Measurements from ENCODE around the gene ATP13A5.

The ATP13A5 gene

DNA sequence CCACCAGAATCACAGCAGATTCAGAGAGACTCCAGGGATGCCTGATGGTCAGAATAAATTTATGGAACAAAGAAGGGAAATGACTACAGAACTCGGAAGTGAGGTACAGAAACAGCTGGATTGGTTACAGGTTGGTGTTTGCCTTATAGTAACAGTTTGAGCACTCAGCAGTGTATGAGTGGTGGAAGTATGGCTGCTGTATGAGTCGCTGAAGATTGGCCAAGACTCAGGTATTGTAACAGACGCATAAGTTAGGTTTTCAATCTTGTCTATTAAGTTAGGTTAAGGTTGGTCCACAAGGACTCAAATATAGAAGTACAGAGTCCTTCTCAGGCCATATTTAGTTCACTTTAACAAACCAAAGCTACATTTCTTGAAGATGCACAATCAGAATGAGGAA, 33.1 kb downstream of the ATP13A5 start:
- DNase-seq (ENCODE audit: low spot score): no peak

GRCh38 chr3:193344486-193344885, 34.1 kb downstream of the ATP13A5 start:
- no peak for DNase-seq (ENCODE audit: low spot score)

DNA sequence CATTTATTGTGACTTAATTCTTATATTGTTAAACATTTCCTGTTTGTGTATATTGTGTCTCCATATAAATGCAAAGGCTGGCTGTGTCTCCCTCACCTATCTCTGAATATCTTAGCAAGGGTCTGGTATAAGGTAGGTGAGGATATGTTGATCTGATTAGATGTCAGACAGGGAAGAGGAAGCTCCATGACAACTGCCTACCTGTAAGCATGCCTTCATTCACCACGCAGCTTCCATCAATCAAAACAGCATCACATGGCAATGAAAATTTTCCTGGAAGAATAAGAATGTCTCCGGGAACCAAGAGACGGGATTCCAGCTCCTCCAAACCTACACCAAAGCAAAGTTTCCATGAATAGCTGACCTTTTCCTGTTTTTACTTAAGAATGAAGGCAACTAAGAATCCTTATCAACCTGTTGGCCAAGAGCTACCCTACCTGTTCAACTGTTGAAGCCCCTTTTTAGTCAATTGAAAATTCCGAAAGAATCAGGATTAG, 34.8 kb downstream of the ATP13A5 start:
- DNase-seq (ENCODE audit: low spot score): no peak

- DNase-seq (ENCODE audit: low spot score): no peak
These were observed 36.0 kb downstream of the ATP13A5 start for GRCh38 chr3:193342551-193342950.

DNA sequence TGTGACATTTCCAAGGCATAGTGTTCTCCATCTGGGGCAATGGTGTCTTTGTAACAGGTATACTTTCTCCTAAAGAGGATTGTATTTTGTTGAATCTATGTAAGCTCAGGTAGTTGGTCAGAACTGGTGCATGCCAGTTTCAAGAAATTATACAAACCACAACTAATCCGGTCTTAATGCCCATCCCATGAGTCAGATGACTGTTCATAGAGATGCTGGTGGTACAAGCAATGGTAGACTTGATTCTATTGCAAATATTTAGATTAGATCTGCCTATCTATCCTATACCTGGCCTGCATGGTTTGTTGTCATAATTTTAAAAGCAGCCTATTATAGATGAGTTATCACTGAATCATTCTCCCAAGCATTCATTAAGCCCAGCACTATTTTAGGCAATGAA, 43.5 kb downstream of the ATP13A5 start:
- DNase-seq (ENCODE audit: low spot score): no peak

DNA sequence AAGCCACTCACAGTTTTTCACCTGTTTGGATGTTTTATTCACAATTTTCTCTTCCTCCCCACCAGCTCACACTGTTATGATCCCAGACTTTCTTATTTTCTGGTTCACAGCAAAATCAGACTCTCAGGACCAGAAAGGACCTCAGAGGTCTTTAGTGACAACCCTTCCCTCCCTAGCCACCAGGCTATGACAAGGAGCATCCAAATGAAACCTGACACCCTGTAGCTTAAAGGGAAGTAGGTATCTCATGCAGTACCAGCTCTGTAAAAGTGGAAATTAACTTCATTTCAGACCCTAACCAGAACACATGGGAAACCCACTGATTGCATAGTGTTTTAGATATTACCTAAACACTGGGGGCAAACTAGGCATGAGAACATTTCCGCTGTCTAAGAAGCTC, 45.3 kb downstream of the ATP13A5 start:
- DNase-seq (ENCODE audit: low spot score): no peak

- DNase-seq (ENCODE audit: low spot score): no peak
These were observed 47.9 kb downstream of the ATP13A5 start for GRCh38 chr3:193330555-193331204.

DNA sequence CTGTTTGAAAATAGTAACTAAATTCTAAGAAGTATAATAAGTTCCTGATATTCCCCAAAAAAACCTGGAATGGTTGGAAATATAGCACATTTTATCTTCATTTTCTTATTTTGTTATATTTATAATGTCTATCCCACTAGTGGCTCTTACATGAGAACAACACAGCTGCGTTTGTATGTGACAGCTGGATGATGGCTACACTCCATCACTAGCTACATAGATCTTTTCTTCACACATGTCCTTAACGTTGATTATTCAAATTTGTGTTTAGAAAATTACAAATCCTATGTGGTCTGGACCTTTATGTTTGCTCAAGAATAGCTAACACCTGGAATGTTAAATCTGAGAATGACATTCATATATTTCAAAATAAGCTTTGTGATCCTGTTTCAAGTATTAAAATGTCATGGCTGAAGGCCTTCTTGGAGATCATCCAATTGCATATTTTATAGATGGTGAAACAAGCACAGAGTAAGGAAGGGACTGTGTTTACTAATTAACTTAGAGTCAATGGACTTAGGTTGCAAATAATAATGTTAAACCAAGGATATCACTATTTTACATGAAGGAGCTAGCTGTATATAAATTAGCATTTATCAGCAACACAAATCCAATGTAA, 60.8 kb downstream of the ATP13A5 start:
- DNase-seq (ENCODE audit: low spot score): no peak

GRCh38 chr3:193314161-193314560, 64.4 kb downstream of the ATP13A5 start:
- DNase-seq (ENCODE audit: low spot score): no peak

DNA sequence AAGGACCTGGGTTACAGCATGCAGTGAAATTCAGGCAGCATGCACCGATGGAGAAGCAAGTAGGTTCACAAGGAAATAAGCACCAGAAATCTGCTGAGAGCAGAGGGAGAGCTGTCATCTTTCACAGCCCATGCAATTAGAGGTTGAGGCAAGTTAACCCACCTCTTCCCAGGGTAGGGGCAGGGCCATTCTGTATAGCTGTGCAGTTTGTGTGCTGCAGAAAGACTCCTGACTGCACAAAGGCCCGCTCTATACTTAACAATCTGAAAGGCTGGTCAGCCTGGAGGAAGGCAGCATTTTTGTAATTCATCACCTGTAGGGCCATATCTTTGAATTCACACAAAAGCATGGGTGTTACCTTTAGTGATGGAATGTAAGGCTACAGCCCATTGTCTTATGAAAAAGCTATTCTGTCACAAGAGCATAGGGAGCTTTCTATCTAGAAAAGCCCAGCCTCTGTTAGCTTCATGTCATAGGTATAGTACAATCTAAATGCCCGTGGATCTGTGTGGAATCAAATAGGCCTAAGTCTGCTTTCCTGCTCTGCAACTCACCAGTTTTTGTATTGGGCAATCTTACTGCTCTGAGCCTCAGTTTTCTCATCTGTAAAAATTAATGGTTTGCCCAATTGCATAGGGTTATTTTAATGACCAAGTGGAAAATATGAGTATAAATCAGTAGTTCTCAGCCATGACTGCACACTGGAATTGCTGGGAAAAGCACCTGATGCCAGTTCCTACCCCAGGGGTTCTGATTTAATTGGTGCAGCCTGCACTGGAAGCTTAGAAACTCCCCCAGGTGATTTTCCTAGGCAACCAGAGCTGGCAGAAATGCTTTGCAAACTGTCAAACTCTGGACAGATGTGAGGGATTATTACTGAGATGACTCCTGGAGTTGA, 65.2 kb downstream of the ATP13A5 start:
- DNase-seq (ENCODE audit: low spot score): no peak

DNA sequence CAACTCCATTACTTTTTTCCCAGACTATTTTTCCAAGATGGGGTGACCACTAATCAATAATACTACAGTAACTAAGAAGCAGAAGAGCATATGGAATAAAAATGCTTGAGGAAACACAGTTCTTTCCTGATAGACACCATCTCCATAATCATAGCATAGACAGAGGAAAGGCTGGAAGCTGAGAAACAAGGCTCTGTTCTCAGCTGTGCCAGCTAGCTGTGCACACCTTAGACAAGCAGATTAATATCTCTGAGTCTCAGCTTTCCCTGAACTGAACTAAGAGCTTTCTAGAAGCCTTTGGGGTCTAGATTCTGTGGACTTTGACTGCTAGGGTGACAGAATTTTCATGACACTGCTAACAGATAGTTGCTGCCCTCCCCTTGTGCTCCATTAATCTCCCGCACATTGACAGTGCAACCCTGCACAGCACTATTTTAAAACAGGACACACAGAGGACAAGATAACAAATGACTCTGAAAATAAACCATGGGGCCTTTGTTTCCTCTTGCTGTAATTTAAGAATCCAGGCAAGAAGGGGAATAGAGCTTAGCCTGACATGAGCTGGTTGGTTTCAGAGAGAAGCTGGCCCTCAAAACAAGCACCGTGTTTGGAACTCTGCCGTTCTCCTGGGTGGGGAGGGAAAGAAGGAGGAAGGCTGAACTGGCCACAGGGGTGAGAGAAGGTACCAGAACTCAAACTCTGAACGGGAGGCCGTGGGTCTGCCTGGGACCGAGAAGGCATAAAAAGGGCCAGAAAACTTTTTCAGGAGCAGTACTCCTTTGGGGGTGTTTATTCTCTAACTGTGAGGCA, 67.4 kb downstream of the ATP13A5 start:
- no peak for DNase-seq (ENCODE audit: low spot score)

DNA sequence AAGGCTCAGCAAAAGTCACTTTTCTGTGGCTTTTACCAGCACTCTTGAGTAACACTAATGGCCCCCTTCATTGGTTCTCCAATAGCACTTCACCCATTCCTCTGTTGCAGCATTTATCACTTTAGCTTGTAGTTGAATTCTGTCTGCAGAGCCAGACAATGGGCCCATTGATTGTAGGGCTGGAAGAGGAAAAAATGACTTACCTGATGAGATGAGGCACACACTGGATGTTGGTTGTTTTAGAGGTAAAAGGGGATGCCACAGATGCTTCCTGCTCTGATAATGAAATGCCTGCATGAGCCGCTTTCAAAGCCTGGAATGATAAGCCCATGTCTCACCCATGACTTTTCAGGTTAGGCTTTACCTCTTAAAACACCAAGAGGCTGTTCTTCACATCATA, 73.2 kb downstream of the ATP13A5 start:
- DNase-seq (ENCODE audit: low spot score): no peak

GRCh38 chr3:193301433-193301832, 77.1 kb downstream of the ATP13A5 start:
- no peak for DNase-seq (ENCODE audit: low spot score)

- DNase-seq (ENCODE audit: low spot score): no peak
These were observed 81.1 kb downstream of the ATP13A5 start for GRCh38 chr3:193297421-193297820.

DNA sequence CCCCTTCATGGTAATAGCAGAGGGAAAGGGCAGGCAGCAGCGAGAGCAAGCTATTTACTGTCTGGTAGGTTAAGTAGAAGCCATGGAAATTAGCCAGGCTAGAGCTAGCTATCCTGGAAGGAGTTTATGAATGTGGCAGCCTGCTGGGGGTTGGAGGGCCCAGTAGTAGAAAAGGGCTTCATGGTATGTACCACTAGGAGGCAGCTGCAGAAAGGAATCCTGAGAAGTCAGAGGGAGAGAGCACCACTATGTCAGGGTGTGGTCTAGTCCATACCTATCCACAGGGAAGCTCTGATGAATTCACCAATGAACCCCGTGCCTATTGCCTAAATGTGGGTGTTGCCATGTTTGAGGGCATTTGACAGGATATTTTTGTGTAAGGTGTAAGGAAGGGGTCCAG, 82.6 kb downstream of the ATP13A5 start:
- DNase-seq (ENCODE audit: low spot score): no peak

- no peak for DNase-seq (ENCODE audit: low spot score)
These were observed 86.2 kb downstream of the ATP13A5 start for GRCh38 chr3:193292386-193292785.

DNA sequence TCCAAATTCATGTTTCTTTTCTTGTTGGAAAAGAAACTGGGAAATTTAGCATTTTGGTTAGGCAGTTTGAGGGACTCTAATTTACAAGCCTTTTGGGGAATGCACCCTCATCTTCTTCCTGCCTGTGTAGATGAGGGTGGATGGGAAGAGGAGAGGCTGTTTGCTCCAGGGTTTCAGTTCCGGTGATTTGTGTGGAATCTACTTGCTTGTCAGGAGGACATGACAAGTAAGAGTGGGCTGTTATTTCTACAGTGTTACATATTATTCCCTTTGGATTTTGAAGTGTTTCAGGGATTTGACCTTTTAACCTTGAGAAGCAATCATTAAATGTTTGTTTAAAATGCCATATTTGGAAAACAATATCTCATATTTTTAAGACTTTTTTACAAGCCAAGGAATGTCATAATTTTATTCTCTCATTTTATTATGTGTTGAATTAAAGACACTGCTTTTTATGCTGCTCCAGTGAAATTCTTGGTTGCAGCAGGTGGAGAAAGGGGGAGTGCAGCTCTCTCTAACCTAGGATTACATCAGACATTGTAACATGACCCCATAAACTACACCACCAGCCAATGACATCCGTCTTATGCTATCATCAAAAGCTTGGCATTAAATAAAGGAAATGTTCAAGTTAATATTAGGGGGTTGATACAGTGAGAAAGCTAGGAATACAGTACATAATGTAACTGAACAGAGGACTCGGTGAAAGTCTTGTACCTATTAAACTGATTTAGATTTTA, 107.3 kb downstream of the ATP13A5 start:
- no peak for DNase-seq (ENCODE audit: low spot score)

- DNase-seq (ENCODE audit: low spot score): no peak
These were observed 108.1 kb downstream of the ATP13A5 start for GRCh38 chr3:193270451-193270850.

GRCh38 chr3:193269343-193270028, 109.1 kb downstream of the ATP13A5 start:
- DNase-seq (ENCODE audit: low spot score): no peak

- no peak for DNase-seq (ENCODE audit: low spot score)
These were observed 115.8 kb downstream of the ATP13A5 start for GRCh38 chr3:193262707-193263106.

GRCh38 chr3:193261970-193262369, 116.6 kb downstream of the ATP13A5 start:
- no peak for DNase-seq (ENCODE audit: low spot score)
